Endodermal cell (in vitro differentiated cells): ENCODE measurements around the gene MERTK. TPM values are rescaled to one million over a fixed set of nuclear protein-coding genes. Genes with fewer than 3 reads are reported as not detected.

ENCODE experiments used
- DNase-seq: peaks from one replicate; pipeline ENCODE4 v3.0.0-alpha.2; 2017
- H3K27ac ChIP-seq: 2 replicates; pipeline ENCODE4 v1.5.1; 2013; ENCODE audit warnings: mild to moderate bottlenecking, low read depth, low read length, moderate library complexity
- H3K27me3 ChIP-seq: 2 replicates; pipeline ENCODE4 v1.6.1; 2013; ENCODE audit warnings: mild to moderate bottlenecking, low read length, moderate library complexity; ENCODE audit not compliant: insufficient read depth, control insufficient read depth, poor library complexity, severe bottlenecking
- H3K36me3 ChIP-seq: 2 replicates; pipeline ENCODE4 v1.7.0; 2013; ENCODE audit warnings: mild to moderate bottlenecking, low read length, moderate library complexity; ENCODE audit not compliant: control insufficient read depth, insufficient read depth
- H3K4me1 ChIP-seq: one replicate; pipeline ENCODE4 v1.7.0; 2013; ENCODE audit warnings: low read length; ENCODE audit not compliant: control insufficient read depth, insufficient read depth
- H3K4me3 ChIP-seq: 2 replicates; pipeline ENCODE4 v1.5.1; 2013; ENCODE audit warnings: mild to moderate bottlenecking, low read length, moderate library complexity
- H3K9ac ChIP-seq: 2 replicates; pipeline ENCODE4 v1.6.1; 2013; ENCODE audit warnings: mild to moderate bottlenecking, low read length, moderate library complexity; ENCODE audit not compliant: poor library complexity, severe bottlenecking; ENCODE audit errors: extremely low read depth
- H3K9me3 ChIP-seq: 2 replicates; pipeline ENCODE4 v1.6.1; 2013; ENCODE audit warnings: mild to moderate bottlenecking, low read length, moderate library complexity; ENCODE audit not compliant: control insufficient read depth
- H3K27ac Mint-ChIP-seq: 2 replicates; pipeline ENCODE4 v1.8.0; 2020; ENCODE audit warnings: mixed read lengths
- H3K27me3 Mint-ChIP-seq: 2 replicates; pipeline ENCODE4 v1.8.0; 2021; ENCODE audit warnings: mild to moderate bottlenecking, mixed read lengths; ENCODE audit not compliant: insufficient read depth
- H3K36me3 Mint-ChIP-seq: 2 replicates; pipeline ENCODE4 v1.8.0; 2020; ENCODE audit warnings: low read depth, mixed read lengths
- H3K4me1 Mint-ChIP-seq: 2 replicates; pipeline ENCODE4 v1.8.0; 2020; ENCODE audit warnings: mixed read lengths
- H3K4me3 Mint-ChIP-seq: 2 replicates; pipeline ENCODE4 v1.8.0; 2020; ENCODE audit warnings: mild to moderate bottlenecking, moderate library complexity, mixed read lengths
- H3K9me3 Mint-ChIP-seq: 2 replicates; pipeline ENCODE4 v1.8.0; 2020; ENCODE audit warnings: mild to moderate bottlenecking, mixed read lengths
- CTCF ChIP-seq: fragments of 200-600 bp; sonication (generic); conservative IDR thresholded peaks from 2 replicates; pipeline ENCODE4 v1.5.0; 2021; ENCODE audit warnings: antibody characterized with exemption, mild to moderate bottlenecking
- WGBS, 2 experiments: methylation state at CpG; one replicate each; pipeline versions ENCODE4 v1.1.5 to v1.1.7; 2013; ENCODE audit warnings: missing lambda C conversion rate in 2 of 2, mixed read lengths in 1 of 2; ENCODE audit not compliant: insufficient coverage in 1 of 2, insufficient read length in 1 of 2; 5-methylcytosine and 5-hydroxymethylcytosine counted together
- total RNA-seq, 2 donors: library from RNA; stranded (reverse); fragmentation: NEBNext Ultra II Directional in 1 of 2; extraction: Animal tissue kit (Norgen Biotek cat#: 25700) in 1 of 2; gene quantifications; 2 replicates in 1 of 2; 3 replicates in 1 of 2; pipeline ENCODE4 v1.2.1, GENCODE V29; 2021

MERTK gene
- total RNA-seq, 2 donors from 2014 or later = 22.3 to 36.6 TPM

DNA sequence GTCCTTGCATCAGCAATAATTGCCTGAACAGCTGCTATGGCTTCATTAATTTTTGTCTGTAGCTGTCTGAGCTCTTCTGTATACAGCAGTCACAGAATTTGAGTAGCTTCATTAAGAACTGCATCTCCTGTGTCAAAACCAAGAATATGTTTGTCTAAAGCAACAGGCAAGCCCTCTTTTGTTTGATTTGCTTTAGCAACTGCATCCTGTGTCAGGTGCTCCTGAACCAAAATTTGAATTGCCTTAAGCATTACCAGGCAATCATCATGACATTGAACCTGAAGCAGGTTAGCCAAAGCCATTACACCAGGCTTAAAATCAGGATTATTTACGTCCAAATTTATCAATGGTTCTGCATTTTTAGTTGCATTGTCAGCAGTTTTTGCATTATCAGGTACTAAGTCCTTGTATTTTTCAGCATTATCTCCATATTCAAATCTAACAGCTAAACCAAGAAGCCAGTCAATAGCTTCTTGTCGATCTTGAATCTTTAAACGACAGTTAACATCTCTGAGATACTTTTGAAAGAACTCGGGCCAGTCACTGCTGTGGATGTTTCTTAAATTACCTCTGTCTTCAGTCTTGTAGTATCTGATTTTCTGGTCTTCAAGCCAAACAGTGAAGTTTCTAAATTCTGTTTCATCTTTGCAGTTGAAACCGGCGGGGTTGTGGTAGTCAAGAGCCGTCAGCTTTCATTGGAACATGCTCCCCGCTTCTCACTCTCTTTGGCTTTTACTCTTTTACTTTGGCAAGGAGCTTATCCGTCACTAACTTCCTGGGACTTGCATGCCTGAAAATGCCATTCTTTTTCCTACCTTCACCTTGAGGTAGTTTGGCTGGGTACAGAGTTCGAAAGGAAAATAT is 42.2 kb downstream of the MERTK start:
- no peak for DNase-seq
- Histone ChIP-seq H3K4me3 (no peak overlapping the region), H3K9ac (no peak overlapping the region), H3K4me1 (no peaks in the 10 kb centered on the region), H3K27ac (no peak overlapping the region), H3K9me3 (no peaks in the 10 kb centered on the region), H3K36me3 (peaks cover 28% of the 10 kb centered on the region), H3K27me3 (no peaks in the 10 kb centered on the region)
- H3K36me3 Mint-ChIP-seq = peaks cover 25% of the 10 kb centered on the region
- no peaks in the 10 kb centered on the region for H3K27me3 Mint-ChIP-seq
- H3K4me3 Mint-ChIP-seq = no peak overlapping the region
- H3K27ac Mint-ChIP-seq = no peak overlapping the region
- TF ChIP-seq CTCF = no peak
- H3K9me3 Mint-ChIP-seq = no peaks in the 10 kb centered on the region
- peaks cover 7% of the 10 kb centered on the region for H3K4me1 Mint-ChIP-seq
- WGBS, 2 experiments = 84 to 86% methylated on average over 8 to 10 of the region's 10 CpGs

DNA sequence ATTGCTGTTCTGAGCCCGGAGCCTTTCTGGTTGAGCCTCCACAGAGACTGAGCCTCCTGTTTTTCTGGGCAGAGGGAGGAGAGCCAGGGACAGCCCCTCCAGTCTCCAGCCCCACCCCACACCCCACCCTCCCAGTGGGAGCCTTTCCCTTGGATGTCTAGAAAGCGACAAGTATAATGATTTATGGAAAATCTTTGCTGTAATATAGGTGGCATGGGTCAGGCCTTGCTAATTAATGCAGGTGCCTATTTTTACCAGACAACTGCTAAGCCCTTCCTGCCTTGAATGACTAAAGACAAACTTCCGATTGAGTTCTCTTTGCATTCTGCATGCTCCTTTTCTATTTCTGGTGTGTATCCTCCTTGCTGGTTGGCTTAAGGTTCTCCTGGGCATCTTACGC is 43.1 kb downstream of the MERTK start:
- H3K36me3 Mint-ChIP-seq = peaks cover 31% of the 10 kb centered on the region
- H3K27me3 Mint-ChIP-seq = no peaks in the 10 kb centered on the region
- Histone ChIP-seq H3K36me3 (peaks cover 36% of the 10 kb centered on the region), H3K27ac (no peak overlapping the region), H3K9me3 (no peaks in the 10 kb centered on the region), H3K27me3 (no peaks in the 10 kb centered on the region), H3K9ac (no peak overlapping the region), H3K4me1 (peaks cover 3% of the 10 kb centered on the region), H3K4me3 (no peak overlapping the region)
- H3K4me3 Mint-ChIP-seq = no peak overlapping the region
- 98 to 100% methylated on average over 2 to 4 of the region's 4 CpGs for WGBS, 2 experiments
- peaks cover 15% of the 10 kb centered on the region for H3K4me1 Mint-ChIP-seq
- TF ChIP-seq CTCF = no peak
- H3K9me3 Mint-ChIP-seq = no peaks in the 10 kb centered on the region
- no peak for DNase-seq
- no peak overlapping the region for H3K27ac Mint-ChIP-seq

DNA sequence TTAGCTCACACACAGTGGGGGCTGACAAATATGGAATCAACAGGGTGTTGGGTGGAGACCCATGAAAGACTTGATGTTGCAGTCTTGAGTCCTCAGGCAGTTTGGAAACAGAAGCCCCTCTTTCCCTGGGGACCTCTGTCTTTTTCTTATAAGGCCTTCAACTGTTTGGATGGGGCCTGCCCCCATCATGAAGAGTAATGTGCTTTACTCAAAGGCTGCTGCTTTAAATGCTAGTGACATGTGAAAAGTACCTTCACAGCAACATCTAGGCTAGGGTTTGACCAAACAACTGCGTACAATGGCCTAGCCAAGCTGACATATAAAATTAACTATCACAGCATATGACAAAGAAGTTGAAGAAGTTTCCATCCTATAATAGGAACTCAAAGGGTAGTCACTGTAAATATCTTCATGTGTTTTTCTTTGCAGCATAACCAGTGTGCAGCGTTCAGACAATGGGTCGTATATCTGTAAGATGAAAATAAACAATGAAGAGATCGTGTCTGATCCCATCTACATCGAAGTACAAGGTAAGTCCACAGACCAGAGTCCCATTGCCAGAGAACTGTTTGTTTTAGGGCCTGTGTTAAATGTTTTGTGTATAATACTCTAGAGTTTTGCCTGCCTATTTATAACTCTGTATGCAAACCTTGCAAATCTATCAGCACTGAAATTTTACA is 46.3 kb downstream of the MERTK start:
- H3K4me3 Mint-ChIP-seq = no peak overlapping the region
- no peak for TF ChIP-seq CTCF
- no peaks in the 10 kb centered on the region for H3K27me3 Mint-ChIP-seq
- DNase-seq = no peak
- WGBS, 2 experiments = 94 to 95% methylated on average over 5 of the region's 5 CpGs
- peaks cover 9% of the 10 kb centered on the region for H3K4me1 Mint-ChIP-seq
- H3K36me3 ChIP-seq = peaks cover 60% of the 10 kb centered on the region
- H3K27me3 ChIP-seq = no peaks in the 10 kb centered on the region
- H3K9me3 ChIP-seq = no peaks in the 10 kb centered on the region
- H3K4me3 ChIP-seq = no peak overlapping the region
- no peak overlapping the region for H3K27ac ChIP-seq
- H3K27ac Mint-ChIP-seq = no peak overlapping the region
- peaks cover 53% of the 10 kb centered on the region for H3K36me3 Mint-ChIP-seq
- no peak overlapping the region for H3K9ac ChIP-seq
- peaks cover 3% of the 10 kb centered on the region for H3K4me1 ChIP-seq
- H3K9me3 Mint-ChIP-seq = no peaks in the 10 kb centered on the region
